Subcutaneous adipose tissue (tissue), 4 donors: ENCODE results near the gene SLC7A10. TPM values are rescaled to one million over a fixed set of nuclear protein-coding genes. Genes with fewer than 3 reads are reported as not detected.

Experiments
- CTCF ChIP-seq: fragments of 450-650 bp; IDR thresholded peaks from one replicate; pipeline ENCODE4 v1.5.1; 2016; ENCODE audit warnings: low read depth, mild to moderate bottlenecking, control low read depth, antibody characterized with exemption, moderate library complexity
- total RNA-seq, 4 donors: library from RNA; depleted of rRNA; stranded (reverse); fragments of >200 nt; gene quantifications; one replicate each; pipeline ENCODE4 v1.1.0, GENCODE V29; 2016

The SLC7A10 gene
- total RNA-seq, 4 donors from 2014 or later = 1.5 to 130 (median 13.0) TPM

GRCh38 chr19:33261511-33262189 is 36.0 kb upstream of the SLC7A10 start:
- TF ChIP-seq CTCF = no peak

GRCh38 chr19:33260628-33261418 is 35.2 kb upstream of the SLC7A10 start:
- TF ChIP-seq CTCF = no peak

GRCh38 chr19:33259539-33259938 is 33.9 kb upstream of the SLC7A10 start:
- TF ChIP-seq CTCF = no peak

- no peak for TF ChIP-seq CTCF
Measured at GRCh38 chr19:33257828-33258227, 32.2 kb upstream of the SLC7A10 start.

- TF ChIP-seq CTCF = no peak
Measured at GRCh38 chr19:33256261-33256660, 30.6 kb upstream of the SLC7A10 start.

- no peak for TF ChIP-seq CTCF
Measured at GRCh38 chr19:33255781-33256180, 30.1 kb upstream of the SLC7A10 start.

GRCh38 chr19:33254245-33254824 is 28.7 kb upstream of the SLC7A10 start:
- no peak for TF ChIP-seq CTCF
